Measurements from ENCODE around the gene MYPN. TPM values are rescaled to one million over a fixed set of nuclear protein-coding genes. Genes with fewer than 3 reads are reported as not detected.

Gene MYPN
- total RNA-seq, 2 donors from 2014 or later = 1.5 to 1.8 TPM

DNA sequence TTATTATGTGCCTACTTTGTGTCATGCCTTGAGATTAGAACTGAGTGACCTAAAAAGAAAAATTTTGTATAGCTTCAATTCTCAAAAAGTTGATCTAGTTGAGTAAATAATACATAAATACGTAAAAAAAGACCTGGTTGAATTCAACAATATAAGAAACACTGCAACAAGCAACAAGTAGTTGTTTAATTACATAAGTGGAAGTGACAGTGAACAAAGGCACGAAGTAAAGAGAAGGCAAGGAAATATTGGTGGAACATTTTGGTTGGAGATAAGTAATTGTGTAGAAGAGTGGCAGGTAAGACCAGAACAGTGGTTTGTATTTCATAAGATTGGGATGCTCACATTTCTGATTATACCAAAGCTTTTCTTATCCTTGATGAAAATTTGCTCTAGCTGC lies 8.2 kb upstream of the MYPN start:
- 92% methylated on average over 2 of the region's 2 CpGs for WGBS
- Histone ChIP-seq H3K4me1 (replicated peaks) (no peaks in the 10 kb centered on the region), H3K27ac (no peak overlapping the region), H3K36me3 (no peaks in the 10 kb centered on the region), H3K27me3 (replicated peaks; ENCODE audit: insufficient read depth) (no peaks in the 10 kb centered on the region), H3K9me3 (no peaks in the 10 kb centered on the region), H3K4me3 (no peak overlapping the region)
- no peak for TF ChIP-seq POLR2A (IDR thresholded peaks at IDR 0.05)
- TF ChIP-seq, protein P1, sequence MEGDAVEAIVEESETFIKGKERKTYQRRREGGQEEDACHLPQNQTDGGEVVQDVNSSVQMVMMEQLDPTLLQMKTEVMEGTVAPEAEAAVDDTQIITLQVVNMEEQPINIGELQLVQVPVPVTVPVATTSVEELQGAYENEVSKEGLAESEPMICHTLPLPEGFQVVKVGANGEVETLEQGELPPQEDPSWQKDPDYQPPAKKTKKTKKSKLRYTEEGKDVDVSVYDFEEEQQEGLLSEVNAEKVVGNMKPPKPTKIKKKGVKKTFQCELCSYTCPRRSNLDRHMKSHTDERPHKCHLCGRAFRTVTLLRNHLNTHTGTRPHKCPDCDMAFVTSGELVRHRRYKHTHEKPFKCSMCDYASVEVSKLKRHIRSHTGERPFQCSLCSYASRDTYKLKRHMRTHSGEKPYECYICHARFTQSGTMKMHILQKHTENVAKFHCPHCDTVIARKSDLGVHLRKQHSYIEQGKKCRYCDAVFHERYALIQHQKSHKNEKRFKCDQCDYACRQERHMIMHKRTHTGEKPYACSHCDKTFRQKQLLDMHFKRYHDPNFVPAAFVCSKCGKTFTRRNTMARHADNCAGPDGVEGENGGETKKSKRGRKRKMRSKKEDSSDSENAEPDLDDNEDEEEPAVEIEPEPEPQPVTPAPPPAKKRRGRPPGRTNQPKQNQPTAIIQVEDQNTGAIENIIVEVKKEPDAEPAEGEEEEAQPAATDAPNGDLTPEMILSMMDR (IDR thresholded peaks at IDR 0.05) = no peak
- TF ChIP-seq POLR2AphosphoS5 (IDR thresholded peaks at IDR 0.05) = no peak
- no peak for DNase-seq (ENCODE audit: low spot score)
- intact Hi-C loops (cut with DNase I) = no loop called here

DNA sequence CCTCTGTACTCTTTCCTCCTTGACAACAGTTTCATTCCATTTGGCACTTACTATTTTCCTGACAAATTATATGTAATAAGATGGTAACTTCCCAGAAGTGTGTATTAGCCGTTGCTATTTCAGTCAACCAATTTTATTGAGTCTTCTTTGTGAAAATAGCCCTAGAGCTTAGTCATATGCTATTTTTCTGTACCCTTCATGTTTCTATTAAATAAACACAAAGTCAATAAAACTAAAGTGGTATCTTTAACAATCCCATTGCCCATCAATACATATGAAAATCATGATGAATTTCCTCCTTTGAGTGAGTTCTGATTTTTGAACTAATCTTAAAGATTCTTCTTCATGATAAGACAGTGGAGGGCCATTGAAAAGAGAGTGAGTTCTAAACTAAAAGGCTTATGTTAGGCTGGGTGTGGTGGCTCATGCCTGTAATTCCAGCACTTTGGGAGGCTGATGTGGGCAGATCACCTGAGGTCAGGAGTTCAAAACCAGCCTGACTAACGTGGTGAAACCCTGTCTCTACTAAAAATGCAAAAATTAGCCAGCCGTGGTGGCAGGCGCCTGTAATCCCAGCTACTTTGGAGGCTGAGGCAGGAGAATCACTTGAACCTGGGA lies 5.9 kb upstream of the MYPN start:
- no peaks in the 10 kb centered on the region for H3K27me3 ChIP-seq (replicated peaks; ENCODE audit: insufficient read depth)
- H3K9me3 ChIP-seq = no peaks in the 10 kb centered on the region
- H3K36me3 ChIP-seq = no peaks in the 10 kb centered on the region
- DNase-seq (ENCODE audit: low spot score) = no peak
- H3K4me1 ChIP-seq (replicated peaks) = no peaks in the 10 kb centered on the region
- 80% methylated on average over 4 of the region's 4 CpGs for WGBS
- TF ChIP-seq, protein P1 (IDR thresholded peaks at IDR 0.05) = no peak
- no peak for TF ChIP-seq POLR2AphosphoS5 (IDR thresholded peaks at IDR 0.05)
- TF ChIP-seq POLR2A (IDR thresholded peaks at IDR 0.05) = no peak
- intact Hi-C loops (cut with DNase I) = no loop called here
- no peak overlapping the region for H3K27ac ChIP-seq
- H3K4me3 ChIP-seq = no peak overlapping the region

DNA sequence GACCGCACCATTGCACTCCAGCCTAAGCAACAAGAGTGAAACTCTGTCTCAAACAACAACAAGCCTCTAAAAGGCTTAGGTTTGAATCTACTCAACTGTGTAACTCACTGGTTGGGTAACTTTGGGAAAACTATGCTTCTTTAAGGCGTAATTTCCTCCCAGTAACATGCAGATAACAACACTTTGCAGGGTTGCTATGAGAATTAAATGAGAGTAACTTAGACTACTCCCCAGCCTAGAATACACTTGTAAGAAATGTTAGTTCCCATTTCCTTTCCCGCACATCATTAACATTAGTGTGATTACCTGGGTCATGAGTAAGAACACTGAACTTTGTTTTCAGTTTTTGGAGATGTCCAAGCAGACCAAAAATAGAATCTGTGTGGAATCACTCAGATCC lies 5.4 kb upstream of the MYPN start:
- Histone ChIP-seq H3K36me3 (no peaks in the 10 kb centered on the region), H3K27ac (no peak overlapping the region), H3K27me3 (replicated peaks; ENCODE audit: insufficient read depth) (no peaks in the 10 kb centered on the region), H3K4me1 (replicated peaks) (no peaks in the 10 kb centered on the region), H3K9me3 (no peaks in the 10 kb centered on the region), H3K4me3 (no peak overlapping the region)
- TF ChIP-seq POLR2AphosphoS5 (IDR thresholded peaks at IDR 0.05) = no peak
- TF ChIP-seq, protein P1 (IDR thresholded peaks at IDR 0.05) = no peak
- no peak for TF ChIP-seq POLR2A (IDR thresholded peaks at IDR 0.05)
- intact Hi-C loops (cut with DNase I) = no loop called here
- WGBS = 96% methylated on average over 3 of the region's 3 CpGs
- no peak for DNase-seq (ENCODE audit: low spot score)

DNA sequence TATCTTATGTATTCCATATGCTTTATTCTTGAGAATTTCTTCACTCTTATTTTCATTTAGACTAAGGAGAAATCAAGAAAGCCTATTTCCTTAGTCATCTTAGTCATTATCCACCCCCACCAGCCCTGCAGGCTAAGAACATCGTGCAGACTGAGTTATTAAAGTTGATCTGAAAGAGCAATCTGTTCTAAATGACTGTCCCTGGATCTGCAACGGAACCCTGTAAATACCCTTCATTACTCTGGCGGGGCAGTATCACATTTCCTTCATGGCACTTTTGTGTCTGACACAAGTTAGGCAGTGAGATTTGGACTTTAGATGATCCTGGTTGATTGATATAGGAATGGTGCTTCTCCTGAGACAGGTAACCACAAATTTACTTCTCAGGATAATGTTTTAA lies 3.5 kb upstream of the MYPN start:
- Histone ChIP-seq H3K9me3 (no peaks in the 10 kb centered on the region), H3K4me3 (no peak overlapping the region), H3K36me3 (no peaks in the 10 kb centered on the region), H3K27ac (no peak overlapping the region), H3K27me3 (replicated peaks; ENCODE audit: insufficient read depth) (no peaks in the 10 kb centered on the region), H3K4me1 (replicated peaks) (no peaks in the 10 kb centered on the region)
- TF ChIP-seq, protein P1 (IDR thresholded peaks at IDR 0.05) = no peak
- TF ChIP-seq POLR2AphosphoS5 (IDR thresholded peaks at IDR 0.05) (no peak), POLR2A (IDR thresholded peaks at IDR 0.05) (no peak)
- intact Hi-C loops (cut with DNase I) = no loop called here
- 41% methylated on average over 3 of the region's 3 CpGs for WGBS
- DNase-seq (ENCODE audit: low spot score) = no peak

DNA sequence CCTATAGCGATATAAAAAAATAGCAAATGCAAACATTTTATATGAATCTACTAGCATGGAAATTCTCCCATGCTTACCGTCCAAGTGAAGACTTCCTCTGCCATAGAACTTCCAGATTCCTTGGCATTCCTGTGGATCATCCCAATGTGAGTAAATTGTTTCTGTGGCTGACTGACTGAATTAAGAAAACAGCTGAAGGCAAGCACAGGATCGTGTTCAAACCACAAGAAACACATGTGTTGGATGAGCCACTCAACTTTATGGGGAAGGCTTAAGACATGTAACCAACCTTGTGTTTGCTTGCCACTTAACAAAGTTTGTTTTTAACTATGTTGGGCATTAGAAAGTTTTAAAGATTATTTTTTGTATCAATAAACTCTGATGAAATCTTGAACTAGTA lies 2.6 kb upstream of the MYPN start:
- TF ChIP-seq POLR2AphosphoS5 (IDR thresholded peaks at IDR 0.05) (no peak), POLR2A (IDR thresholded peaks at IDR 0.05) (no peak)
- TF ChIP-seq, protein P1 (IDR thresholded peaks at IDR 0.05) = no peak
- no peaks in the 10 kb centered on the region for H3K27me3 ChIP-seq (replicated peaks; ENCODE audit: insufficient read depth)
- H3K36me3 ChIP-seq = no peaks in the 10 kb centered on the region
- H3K4me1 ChIP-seq (replicated peaks) = no peaks in the 10 kb centered on the region
- 64% methylated on average over 3 of the region's 3 CpGs for WGBS
- no peak for DNase-seq (ENCODE audit: low spot score)
- no peaks in the 10 kb centered on the region for H3K9me3 ChIP-seq
- H3K4me3 ChIP-seq = no peak overlapping the region
- H3K27ac ChIP-seq = no peak overlapping the region
- intact Hi-C loops (cut with DNase I) = no loop called here
